A673 (cell line): Measurements from ENCODE around the gene MYRIP. TPM values are rescaled to one million over a fixed set of nuclear protein-coding genes. Genes with fewer than 3 reads are reported as not detected.

Experiments
- BruUV-seq: library from RNA; stranded (reverse); fragments of 400-500 nt; replicated peaks from 2 replicates; lab custom pipeline; 2021; lab: Mats Ljungman, UMichigan
- CTCF ChIA-PET: fragments of 300-600 bp; sonication (Branson Sonifier 250); formaldehyde crosslinking; loops from one replicate; lab custom pipeline; 2022; ENCODE audit warnings: antibody characterized with exemption; lab: Charles Lee
- POLR2A ChIA-PET: fragments of 300-600 bp; sonication (Branson Sonifier 250); formaldehyde crosslinking; loops from one replicate; lab custom pipeline; 2022; ENCODE audit warnings: antibody characterized with exemption; ENCODE audit not compliant: low non-redundant PET; lab: Charles Lee
- DNase-seq: peaks from one replicate; pipeline ENCODE4 v3.0.0-alpha.2; 2015; ENCODE audit warnings: low spot score
- H3K27ac ChIP-seq: fragments of 200-600 bp; sonication (generic); 2 replicates; pipeline ENCODE4 v1.5.1; 2016; ENCODE audit warnings: mixed run types, low read depth, mild to moderate bottlenecking, mixed read lengths, antibody characterized with exemption, low read length; ENCODE audit not compliant: poor library complexity, severe bottlenecking
- H3K27me3 ChIP-seq: fragments of 200-600 bp; sonication (generic); replicated peaks from 2 replicates; pipeline ENCODE4 v1.6.1; 2017; ENCODE audit warnings: mixed run types, low read depth, mild to moderate bottlenecking, mixed read lengths, antibody characterized with exemption, low read length; ENCODE audit not compliant: insufficient read depth, poor library complexity
- H3K36me3 ChIP-seq: fragments of 200-600 bp; sonication (generic); 2 replicates; pipeline ENCODE4 v1.6.1; 2016; ENCODE audit warnings: mixed run types, mild to moderate bottlenecking, mixed read lengths, antibody characterized with exemption, low read length; ENCODE audit not compliant: insufficient read depth, poor library complexity, severe bottlenecking
- H3K4me1 ChIP-seq: fragments of 200-600 bp; sonication (generic); 2 replicates; pipeline ENCODE4 v1.6.1; 2017; ENCODE audit warnings: mixed run types, mild to moderate bottlenecking, mixed read lengths, antibody characterized with exemption, low read length; ENCODE audit not compliant: insufficient read depth, poor library complexity, severe bottlenecking
- H3K4me3 ChIP-seq: fragments of 200-600 bp; sonication (generic); 2 replicates; pipeline ENCODE4 v1.5.1; 2016; ENCODE audit warnings: low read depth, mixed run types, mild to moderate bottlenecking, mixed read lengths, low read length; ENCODE audit not compliant: poor library complexity, severe bottlenecking
- H3K9me3 ChIP-seq: fragments of 200-600 bp; sonication (generic); 2 replicates; pipeline ENCODE4 v1.6.1; 2016; ENCODE audit warnings: mixed run types, low read depth, mild to moderate bottlenecking, mixed read lengths, antibody characterized with exemption, low read length; ENCODE audit not compliant: poor library complexity, severe bottlenecking
- EZH2 ChIP-seq: fragments of 200-600 bp; sonication (generic); IDR thresholded peaks from 2 replicates; pipeline ENCODE4 v1.6.1; 2017; ENCODE audit warnings: borderline replicate concordance, low read depth, mild to moderate bottlenecking, mixed read lengths, antibody characterized with exemption, low read length; ENCODE audit not compliant: poor library complexity, severe bottlenecking
- intact Hi-C: fragments of 100-400 bp; cut with micrococcal nuclease; formaldehyde crosslinking; loops from one replicate; pipeline ENCODE4 v1.10.0; 2022; ENCODE audit not compliant: unreplicated experiment
- total RNA-seq: library from RNA; stranded (reverse); gene quantifications from 2 replicates; pipeline ENCODE4 v1.2.3, GENCODE V29; 2021
- TF ChIP-seq, protein P1 (sequence below): fragments of 300-800, 200-600 bp; sonication (generic); conservative IDR thresholded peaks from 2 replicates; pipeline ENCODE4 v1.5.1; 2017; ENCODE audit warnings: low read depth, mild to moderate bottlenecking, antibody characterized with exemption, low read length, moderate library complexity, mixed read lengths

The MYRIP gene
- total RNA-seq, 1 experiment from 2014 or later: not detected

DNA sequence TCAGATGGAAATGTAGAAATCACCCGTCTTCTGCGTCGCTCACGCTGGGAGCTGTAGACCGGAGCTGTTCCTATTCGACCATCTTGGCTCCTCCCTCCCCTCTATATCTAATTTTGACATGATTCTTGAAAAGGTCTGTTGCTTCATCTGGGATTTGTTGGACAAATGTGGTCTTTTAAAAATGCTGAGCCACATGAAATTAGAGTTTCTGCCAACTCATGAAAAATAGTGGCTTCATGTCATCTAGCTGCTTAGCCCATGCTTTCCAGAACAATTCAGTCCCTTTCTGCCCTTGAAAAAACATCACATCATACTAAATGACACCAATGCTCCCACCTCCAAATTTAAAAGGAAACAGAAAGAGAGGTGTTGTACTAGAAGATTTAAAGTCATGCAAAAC is 351.5 kb downstream of the MYRIP start:
- no peaks in the 10 kb centered on the region for H3K9me3 ChIP-seq
- DNase-seq: no peak
- H3K4me3 ChIP-seq: no peak overlapping the region
- no peaks in the 10 kb centered on the region for H3K36me3 ChIP-seq
- TF ChIP-seq, protein P1, sequence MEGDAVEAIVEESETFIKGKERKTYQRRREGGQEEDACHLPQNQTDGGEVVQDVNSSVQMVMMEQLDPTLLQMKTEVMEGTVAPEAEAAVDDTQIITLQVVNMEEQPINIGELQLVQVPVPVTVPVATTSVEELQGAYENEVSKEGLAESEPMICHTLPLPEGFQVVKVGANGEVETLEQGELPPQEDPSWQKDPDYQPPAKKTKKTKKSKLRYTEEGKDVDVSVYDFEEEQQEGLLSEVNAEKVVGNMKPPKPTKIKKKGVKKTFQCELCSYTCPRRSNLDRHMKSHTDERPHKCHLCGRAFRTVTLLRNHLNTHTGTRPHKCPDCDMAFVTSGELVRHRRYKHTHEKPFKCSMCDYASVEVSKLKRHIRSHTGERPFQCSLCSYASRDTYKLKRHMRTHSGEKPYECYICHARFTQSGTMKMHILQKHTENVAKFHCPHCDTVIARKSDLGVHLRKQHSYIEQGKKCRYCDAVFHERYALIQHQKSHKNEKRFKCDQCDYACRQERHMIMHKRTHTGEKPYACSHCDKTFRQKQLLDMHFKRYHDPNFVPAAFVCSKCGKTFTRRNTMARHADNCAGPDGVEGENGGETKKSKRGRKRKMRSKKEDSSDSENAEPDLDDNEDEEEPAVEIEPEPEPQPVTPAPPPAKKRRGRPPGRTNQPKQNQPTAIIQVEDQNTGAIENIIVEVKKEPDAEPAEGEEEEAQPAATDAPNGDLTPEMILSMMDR: no peak
- no peak for TF ChIP-seq EZH2
- no peaks in the 10 kb centered on the region for H3K27me3 ChIP-seq
- ChIA-PET POLR2A (no interaction called here), CTCF (no interaction called here)
- intact Hi-C loops: no loop called here
- BruUV-seq: no TSS peak
- no peak overlapping the region for H3K27ac ChIP-seq
- no peaks in the 10 kb centered on the region for H3K4me1 ChIP-seq

DNA sequence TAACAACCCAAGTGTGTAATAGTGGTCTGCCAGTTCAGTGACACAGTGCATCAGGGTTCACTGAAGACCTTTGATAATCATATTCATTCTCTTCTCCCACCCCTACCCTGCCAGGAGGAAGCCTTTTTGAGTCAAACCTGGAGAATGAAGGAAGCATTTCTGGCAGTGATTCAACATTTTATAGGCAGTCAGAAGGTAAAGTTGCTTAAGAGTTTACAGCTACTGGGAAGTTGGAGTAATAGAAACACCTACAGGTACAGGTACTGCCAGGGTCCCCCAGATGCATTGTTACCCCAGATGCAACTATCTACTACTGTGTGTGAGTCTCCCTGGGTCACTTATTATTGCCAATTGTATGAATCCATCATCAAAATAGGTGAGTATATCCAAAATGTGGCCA is 353.2 kb downstream of the MYRIP start:
- ChIA-PET CTCF (no interaction called here), POLR2A (no interaction called here)
- no peaks in the 10 kb centered on the region for H3K9me3 ChIP-seq
- no TSS peak for BruUV-seq
- H3K36me3 ChIP-seq: no peaks in the 10 kb centered on the region
- intact Hi-C loops: no loop called here
- H3K4me3 ChIP-seq: no peak overlapping the region
- H3K27me3 ChIP-seq: no peaks in the 10 kb centered on the region
- no peak for TF ChIP-seq EZH2
- TF ChIP-seq, protein P1: no peak
- no peak for DNase-seq
- no peak overlapping the region for H3K27ac ChIP-seq
- no peaks in the 10 kb centered on the region for H3K4me1 ChIP-seq

DNA sequence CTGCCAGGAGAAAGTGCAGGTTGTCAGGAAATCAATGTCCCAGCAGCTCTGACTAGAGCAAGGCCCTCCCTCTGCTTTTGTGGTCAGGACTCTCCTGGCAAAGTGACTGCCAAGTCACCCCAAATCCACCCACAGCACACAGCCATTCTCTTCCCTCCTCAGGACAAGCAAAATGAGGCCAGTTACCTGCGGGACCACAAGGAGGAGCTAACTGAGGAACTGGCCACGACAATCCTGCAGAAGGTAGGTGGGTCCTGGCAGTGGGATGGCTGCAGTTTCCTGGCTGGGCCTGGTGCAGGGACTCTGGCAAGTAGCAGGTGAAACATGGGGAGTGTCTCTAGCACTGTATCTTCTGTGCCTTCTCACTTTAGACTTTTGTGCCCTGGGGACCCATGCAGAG is 357.6 kb downstream of the MYRIP start:
- intact Hi-C loops: no loop called here
- no TSS peak for BruUV-seq
- H3K4me1 ChIP-seq: no peaks in the 10 kb centered on the region
- CTCF ChIA-PET: no interaction called here
- no peak overlapping the region for H3K4me3 ChIP-seq
- DNase-seq: no peak
- POLR2A ChIA-PET: no interaction called here
- no peak overlapping the region for H3K27ac ChIP-seq
- no peak for TF ChIP-seq EZH2
- TF ChIP-seq, protein P1: no peak
- H3K36me3 ChIP-seq: no peaks in the 10 kb centered on the region
- H3K27me3 ChIP-seq: no peaks in the 10 kb centered on the region
- H3K9me3 ChIP-seq: no peaks in the 10 kb centered on the region
